Measurements from ENCODE around the gene ZNF76. TPM values are rescaled to one million over a fixed set of nuclear protein-coding genes. Genes with fewer than 3 reads are reported as not detected.
A peak's percentile ranks its signal among the peaks of the same experiment; 100 is the strongest.

The ZNF76 gene
- total and polyA plus RNA-seq, 2 of the 13 experiments (the other 11 are each of a cell fraction or from before 2014, with no cell fraction given): 13.2 to 26.4 TPM

DNA sequence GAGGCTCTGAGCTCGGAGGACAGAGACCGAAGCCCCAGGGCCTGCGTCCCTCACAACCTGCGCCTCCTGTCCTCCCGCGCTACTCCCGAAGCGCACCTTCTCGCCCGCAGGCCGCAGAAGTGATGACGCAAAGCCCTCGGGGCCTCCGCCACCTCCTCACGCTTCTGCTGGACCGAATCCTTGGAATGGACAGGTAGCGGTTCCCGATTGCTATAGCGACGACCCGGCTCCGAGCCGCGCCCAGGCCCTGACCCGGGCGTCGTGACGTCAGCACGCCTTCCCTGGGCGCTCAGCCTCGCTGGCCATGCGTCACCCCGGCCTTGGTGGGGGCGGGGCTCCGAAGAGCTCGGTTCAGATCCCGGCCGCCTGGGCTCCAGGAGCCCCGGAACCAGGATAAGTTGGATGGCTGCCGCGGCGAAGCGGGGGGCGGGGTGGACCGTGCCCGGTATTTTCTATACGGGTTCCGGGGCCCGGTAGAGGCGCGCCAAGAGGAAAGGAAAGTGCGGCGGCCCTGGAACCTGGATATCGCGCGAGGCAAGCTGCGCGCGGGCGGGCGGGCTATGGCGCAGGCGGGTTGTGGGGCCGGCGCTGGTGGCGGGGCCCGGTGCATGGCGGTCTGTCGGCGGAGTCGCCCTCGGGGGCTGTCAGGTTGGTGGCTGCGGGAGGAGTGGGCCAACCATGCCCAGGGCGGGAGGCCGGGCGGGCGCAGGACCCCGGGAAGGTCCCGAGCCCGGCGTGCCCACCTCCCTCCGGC is at the start of gene ZNF76 (continued):
- TF ChIP-seq, protein P1, sequence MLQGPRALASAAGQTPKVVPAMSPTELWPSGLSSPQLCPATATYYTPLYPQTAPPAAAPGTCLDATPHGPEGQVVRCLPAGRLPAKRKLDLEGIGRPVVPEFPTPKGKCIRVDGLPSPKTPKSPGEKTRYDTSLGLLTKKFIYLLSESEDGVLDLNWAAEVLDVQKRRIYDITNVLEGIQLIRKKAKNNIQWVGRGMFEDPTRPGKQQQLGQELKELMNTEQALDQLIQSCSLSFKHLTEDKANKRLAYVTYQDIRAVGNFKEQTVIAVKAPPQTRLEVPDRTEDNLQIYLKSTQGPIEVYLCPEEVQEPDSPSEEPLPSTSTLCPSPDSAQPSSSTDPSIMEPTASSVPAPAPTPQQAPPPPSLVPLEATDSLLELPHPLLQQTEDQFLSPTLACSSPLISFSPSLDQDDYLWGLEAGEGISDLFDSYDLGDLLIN (CRISPR knock-in tag; IDR thresholded peaks at IDR 0.05; ENCODE audit: borderline replicate concordance): peak; percentile 93
- TF ChIP-seq GTF2F1 (IDR thresholded peaks at IDR 0.05; ENCODE audit: low read length) (no peak), THAP11 (CRISPR knock-in tag; IDR thresholded peaks at IDR 0.05) (peak; percentile 92), GABPB1 (CRISPR knock-in tag; IDR thresholded peaks at IDR 0.05) (peak; percentile 89), NR1H2 (CRISPR knock-in tag; IDR thresholded peaks at IDR 0.05; ENCODE audit: borderline replicate concordance, low read depth) (0 out of 2 replicates have a peak, but pooled peaks have one; percentile 65), KDM3A (CRISPR knock-in tag; IDR thresholded peaks at IDR 0.05; ENCODE audit: low read depth) (peak; percentile 98), MEF2D (CRISPR knock-in tag; IDR thresholded peaks at IDR 0.05) (peak; percentile 82), ZNF562 (CRISPR knock-in tag; IDR thresholded peaks at IDR 0.05; ENCODE audit: borderline replicate concordance) (no peak), RARA (CRISPR knock-in tag; IDR thresholded peaks at IDR 0.05) (peak; percentile 74), ZNF17 (CRISPR knock-in tag; IDR thresholded peaks at IDR 0.05) (no peak), XBP1 (CRISPR knock-in tag; IDR thresholded peaks at IDR 0.05) (peak; percentile 49; the same call in 1 of the 2 replicates), MTA3 (CRISPR knock-in tag; IDR thresholded peaks at IDR 0.05) (no peak), SMC3 (IDR thresholded peaks at IDR 0.05; ENCODE audit: low read length) (no peak)
- TF ChIP-seq, protein P2, sequence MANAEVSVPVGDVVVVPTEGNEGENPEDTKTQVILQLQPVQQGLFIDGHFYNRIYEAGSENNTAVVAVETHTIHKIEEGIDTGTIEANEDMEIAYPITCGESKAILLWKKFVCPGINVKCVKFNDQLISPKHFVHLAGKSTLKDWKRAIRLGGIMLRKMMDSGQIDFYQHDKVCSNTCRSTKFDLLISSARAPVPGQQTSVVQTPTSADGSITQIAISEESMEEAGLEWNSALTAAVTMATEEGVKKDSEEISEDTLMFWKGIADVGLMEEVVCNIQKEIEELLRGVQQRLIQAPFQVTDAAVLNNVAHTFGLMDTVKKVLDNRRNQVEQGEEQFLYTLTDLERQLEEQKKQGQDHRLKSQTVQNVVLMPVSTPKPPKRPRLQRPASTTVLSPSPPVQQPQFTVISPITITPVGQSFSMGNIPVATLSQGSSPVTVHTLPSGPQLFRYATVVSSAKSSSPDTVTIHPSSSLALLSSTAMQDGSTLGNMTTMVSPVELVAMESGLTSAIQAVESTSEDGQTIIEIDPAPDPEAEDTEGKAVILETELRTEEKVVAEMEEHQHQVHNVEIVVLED (CRISPR knock-in tag; IDR thresholded peaks at IDR 0.05; ENCODE audit: borderline replicate concordance): peak; percentile 100
- TF ChIP-seq, protein P3, sequence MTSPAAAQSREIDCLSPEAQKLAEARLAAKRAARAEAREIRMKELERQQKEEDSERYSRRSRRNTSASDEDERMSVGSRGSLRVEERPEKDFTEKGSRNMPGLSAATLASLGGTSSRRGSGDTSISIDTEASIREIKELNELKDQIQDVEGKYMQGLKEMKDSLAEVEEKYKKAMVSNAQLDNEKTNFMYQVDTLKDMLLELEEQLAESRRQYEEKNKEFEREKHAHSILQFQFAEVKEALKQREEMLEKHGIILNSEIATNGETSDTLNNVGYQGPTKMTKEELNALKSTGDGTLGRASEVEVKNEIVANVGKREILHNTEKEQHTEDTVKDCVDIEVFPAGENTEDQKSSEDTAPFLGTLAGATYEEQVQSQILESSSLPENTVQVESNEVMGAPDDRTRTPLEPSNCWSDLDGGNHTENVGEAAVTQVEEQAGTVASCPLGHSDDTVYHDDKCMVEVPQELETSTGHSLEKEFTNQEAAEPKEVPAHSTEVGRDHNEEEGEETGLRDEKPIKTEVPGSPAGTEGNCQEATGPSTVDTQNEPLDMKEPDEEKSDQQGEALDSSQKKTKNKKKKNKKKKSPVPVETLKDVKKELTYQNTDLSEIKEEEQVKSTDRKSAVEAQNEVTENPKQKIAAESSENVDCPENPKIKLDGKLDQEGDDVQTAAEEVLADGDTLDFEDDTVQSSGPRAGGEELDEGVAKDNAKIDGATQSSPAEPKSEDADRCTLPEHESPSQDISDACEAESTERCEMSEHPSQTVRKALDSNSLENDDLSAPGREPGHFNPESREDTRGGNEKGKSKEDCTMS (CRISPR knock-in tag; conservative IDR thresholded peaks at IDR 0.05): no peak
- TF ChIP-seq, protein P4, sequence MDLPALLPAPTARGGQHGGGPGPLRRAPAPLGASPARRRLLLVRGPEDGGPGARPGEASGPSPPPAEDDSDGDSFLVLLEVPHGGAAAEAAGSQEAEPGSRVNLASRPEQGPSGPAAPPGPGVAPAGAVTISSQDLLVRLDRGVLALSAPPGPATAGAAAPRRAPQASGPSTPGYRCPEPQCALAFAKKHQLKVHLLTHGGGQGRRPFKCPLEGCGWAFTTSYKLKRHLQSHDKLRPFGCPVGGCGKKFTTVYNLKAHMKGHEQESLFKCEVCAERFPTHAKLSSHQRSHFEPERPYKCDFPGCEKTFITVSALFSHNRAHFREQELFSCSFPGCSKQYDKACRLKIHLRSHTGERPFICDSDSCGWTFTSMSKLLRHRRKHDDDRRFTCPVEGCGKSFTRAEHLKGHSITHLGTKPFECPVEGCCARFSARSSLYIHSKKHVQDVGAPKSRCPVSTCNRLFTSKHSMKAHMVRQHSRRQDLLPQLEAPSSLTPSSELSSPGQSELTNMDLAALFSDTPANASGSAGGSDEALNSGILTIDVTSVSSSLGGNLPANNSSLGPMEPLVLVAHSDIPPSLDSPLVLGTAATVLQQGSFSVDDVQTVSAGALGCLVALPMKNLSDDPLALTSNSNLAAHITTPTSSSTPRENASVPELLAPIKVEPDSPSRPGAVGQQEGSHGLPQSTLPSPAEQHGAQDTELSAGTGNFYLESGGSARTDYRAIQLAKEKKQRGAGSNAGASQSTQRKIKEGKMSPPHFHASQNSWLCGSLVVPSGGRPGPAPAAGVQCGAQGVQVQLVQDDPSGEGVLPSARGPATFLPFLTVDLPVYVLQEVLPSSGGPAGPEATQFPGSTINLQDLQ (CRISPR knock-in tag; IDR thresholded peaks at IDR 0.05): peak; percentile 88
- TF ChIP-seq, protein P5, sequence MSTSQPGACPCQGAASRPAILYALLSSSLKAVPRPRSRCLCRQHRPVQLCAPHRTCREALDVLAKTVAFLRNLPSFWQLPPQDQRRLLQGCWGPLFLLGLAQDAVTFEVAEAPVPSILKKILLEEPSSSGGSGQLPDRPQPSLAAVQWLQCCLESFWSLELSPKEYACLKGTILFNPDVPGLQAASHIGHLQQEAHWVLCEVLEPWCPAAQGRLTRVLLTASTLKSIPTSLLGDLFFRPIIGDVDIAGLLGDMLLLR (CRISPR knock-in tag; IDR thresholded peaks at IDR 0.05): no peak
- TF ChIP-seq, protein P6, sequence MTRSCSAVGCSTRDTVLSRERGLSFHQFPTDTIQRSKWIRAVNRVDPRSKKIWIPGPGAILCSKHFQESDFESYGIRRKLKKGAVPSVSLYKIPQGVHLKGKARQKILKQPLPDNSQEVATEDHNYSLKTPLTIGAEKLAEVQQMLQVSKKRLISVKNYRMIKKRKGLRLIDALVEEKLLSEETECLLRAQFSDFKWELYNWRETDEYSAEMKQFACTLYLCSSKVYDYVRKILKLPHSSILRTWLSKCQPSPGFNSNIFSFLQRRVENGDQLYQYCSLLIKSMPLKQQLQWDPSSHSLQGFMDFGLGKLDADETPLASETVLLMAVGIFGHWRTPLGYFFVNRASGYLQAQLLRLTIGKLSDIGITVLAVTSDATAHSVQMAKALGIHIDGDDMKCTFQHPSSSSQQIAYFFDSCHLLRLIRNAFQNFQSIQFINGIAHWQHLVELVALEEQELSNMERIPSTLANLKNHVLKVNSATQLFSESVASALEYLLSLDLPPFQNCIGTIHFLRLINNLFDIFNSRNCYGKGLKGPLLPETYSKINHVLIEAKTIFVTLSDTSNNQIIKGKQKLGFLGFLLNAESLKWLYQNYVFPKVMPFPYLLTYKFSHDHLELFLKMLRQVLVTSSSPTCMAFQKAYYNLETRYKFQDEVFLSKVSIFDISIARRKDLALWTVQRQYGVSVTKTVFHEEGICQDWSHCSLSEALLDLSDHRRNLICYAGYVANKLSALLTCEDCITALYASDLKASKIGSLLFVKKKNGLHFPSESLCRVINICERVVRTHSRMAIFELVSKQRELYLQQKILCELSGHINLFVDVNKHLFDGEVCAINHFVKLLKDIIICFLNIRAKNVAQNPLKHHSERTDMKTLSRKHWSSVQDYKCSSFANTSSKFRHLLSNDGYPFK (CRISPR knock-in tag; IDR thresholded peaks at IDR 0.05; ENCODE audit: borderline replicate concordance): peak; percentile 93
